Stimulated activated naive CD8-positive, alpha-beta T cell treated with anti-CD3 and anti-CD28 coated beads, Interleukin-15, amount 100 ng/mL, for 72 hours (primary cell): ENCODE results near the gene SRSF10.

Experiments used
- ATAC-seq: fragments of 150-1000 bp; cut with Tn5 transposase; 2 replicates; pipeline ENCODE4 v1.10.0; 2021; ENCODE audit warnings: mild to moderate bottlenecking, moderate library complexity
- DNase-seq, 2 donors: peaks; one replicate each; pipeline ENCODE4 v3.0.0; 2021 to 2022
- H3K27ac Mint-ChIP-seq, 2 donors: one replicate each; pipeline ENCODE4 v1.8.0; 2022; ENCODE audit warnings: mild to moderate bottlenecking in 2 of 2, mixed read lengths in 2 of 2, moderate library complexity in 2 of 2
- H3K27me3 Mint-ChIP-seq: one replicate; pipeline ENCODE4 v1.8.0; 2022; ENCODE audit warnings: mixed read lengths
- H3K4me1 Mint-ChIP-seq: one replicate; pipeline ENCODE4 v1.8.0; 2022; ENCODE audit warnings: mild to moderate bottlenecking, mixed read lengths
- H3K4me3 Mint-ChIP-seq, 2 donors: one replicate each; pipeline ENCODE4 v1.8.0; 2022; ENCODE audit warnings: mild to moderate bottlenecking in 2 of 2, mixed read lengths in 2 of 2, moderate library complexity in 1 of 2
- H3K9me3 Mint-ChIP-seq, 2 donors: one replicate each; pipeline ENCODE4 v1.8.0; 2022; ENCODE audit warnings: mixed read lengths in 2 of 2

SRSF10 gene

GRCh38 chr1:23936481-23937176 lies 43.5 kb downstream of the SRSF10 start:
- no peak overlapping the region for H3K4me3 Mint-ChIP-seq
- no peak overlapping the region for H3K27ac Mint-ChIP-seq
- no peaks in the 10 kb centered on the region for H3K9me3 Mint-ChIP-seq
- DNase-seq (no peak), ATAC-seq (no peak)
- no peaks in the 10 kb centered on the region for H3K4me1 Mint-ChIP-seq
- H3K27me3 Mint-ChIP-seq = no peaks in the 10 kb centered on the region

GRCh38 chr1:23931491-23931880 lies 48.6 kb downstream of the SRSF10 start:
- H3K27ac Mint-ChIP-seq = no peak overlapping the region
- DNase-seq (no peak), ATAC-seq (no peak)
- no peaks in the 10 kb centered on the region for H3K27me3 Mint-ChIP-seq
- H3K4me1 Mint-ChIP-seq = no peaks in the 10 kb centered on the region
- no peak overlapping the region for H3K4me3 Mint-ChIP-seq
- H3K9me3 Mint-ChIP-seq = no peaks in the 10 kb centered on the region

DNA sequence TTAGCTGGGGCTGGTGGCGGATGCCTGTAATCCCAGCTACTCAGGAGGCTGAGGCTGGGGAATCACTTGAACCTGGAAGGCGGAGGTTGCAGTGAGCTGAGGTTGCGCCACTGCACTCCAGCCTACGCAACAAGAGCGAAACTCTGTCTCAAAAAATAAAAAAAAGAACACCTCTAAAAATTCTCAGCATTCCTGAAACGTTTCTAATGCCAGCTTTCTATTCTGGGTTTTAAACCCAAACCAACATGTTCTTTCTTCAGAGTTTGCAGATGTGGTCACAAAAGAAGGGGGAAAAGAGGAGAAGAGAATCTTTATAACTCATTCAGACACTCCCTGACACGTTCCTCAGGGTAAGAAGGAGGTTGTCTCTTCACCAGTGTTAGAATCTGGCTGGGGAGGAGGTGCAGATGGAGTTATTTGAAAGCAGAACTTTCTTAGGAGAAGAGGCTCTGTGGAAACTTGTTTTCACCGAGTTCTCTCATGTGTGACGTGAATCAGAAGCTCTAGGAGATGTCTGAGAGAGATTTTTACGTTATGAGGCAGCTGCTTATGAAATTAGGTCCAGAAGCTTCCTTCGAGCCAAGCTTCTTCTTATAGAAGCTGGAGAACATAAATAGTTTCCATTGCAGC lies 49.2 kb downstream of the SRSF10 start:
- H3K4me1 Mint-ChIP-seq = no peaks in the 10 kb centered on the region
- H3K27ac Mint-ChIP-seq = no peak overlapping the region
- no peak for ATAC-seq
- DNase-seq = no peak
- H3K4me3 Mint-ChIP-seq = no peak overlapping the region
- no peaks in the 10 kb centered on the region for H3K27me3 Mint-ChIP-seq
- H3K9me3 Mint-ChIP-seq = no peaks in the 10 kb centered on the region

DNA sequence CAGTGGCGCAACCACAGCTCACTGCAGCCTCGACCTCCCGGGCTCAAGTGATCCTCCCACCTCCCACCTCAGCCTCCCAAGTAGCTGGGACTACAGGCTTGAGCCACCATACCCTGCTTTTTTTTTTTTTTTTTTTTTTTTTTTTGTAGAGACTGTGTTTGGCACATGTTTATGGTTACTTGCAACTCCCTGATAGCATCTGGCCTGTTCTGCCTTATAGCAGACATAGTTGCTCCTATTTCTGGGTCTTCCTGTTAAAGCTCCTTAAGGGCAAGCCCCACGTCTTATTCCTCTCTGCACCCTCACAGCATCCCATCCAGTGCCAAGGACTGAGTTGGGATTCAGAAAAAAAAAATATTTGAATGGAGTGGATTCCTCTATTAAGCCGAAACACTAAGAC lies 49.9 kb downstream of the SRSF10 start:
- Mint-ChIP-seq H3K27me3 (no peaks in the 10 kb centered on the region), H3K9me3 (no peaks in the 10 kb centered on the region), H3K4me1 (no peaks in the 10 kb centered on the region), H3K27ac (peak overlapping the region in 1 of 2 donors; percentile 20), H3K4me3 (no peak overlapping the region)
- DNase-seq (no peak), ATAC-seq (no peak)

GRCh38 chr1:23928789-23929188 lies 51.3 kb downstream of the SRSF10 start:
- H3K27me3 Mint-ChIP-seq = no peaks in the 10 kb centered on the region
- no peak overlapping the region for H3K27ac Mint-ChIP-seq
- ATAC-seq = no peak
- H3K4me1 Mint-ChIP-seq = no peaks in the 10 kb centered on the region
- H3K4me3 Mint-ChIP-seq = no peak overlapping the region
- DNase-seq = no peak
- H3K9me3 Mint-ChIP-seq = no peaks in the 10 kb centered on the region

DNA sequence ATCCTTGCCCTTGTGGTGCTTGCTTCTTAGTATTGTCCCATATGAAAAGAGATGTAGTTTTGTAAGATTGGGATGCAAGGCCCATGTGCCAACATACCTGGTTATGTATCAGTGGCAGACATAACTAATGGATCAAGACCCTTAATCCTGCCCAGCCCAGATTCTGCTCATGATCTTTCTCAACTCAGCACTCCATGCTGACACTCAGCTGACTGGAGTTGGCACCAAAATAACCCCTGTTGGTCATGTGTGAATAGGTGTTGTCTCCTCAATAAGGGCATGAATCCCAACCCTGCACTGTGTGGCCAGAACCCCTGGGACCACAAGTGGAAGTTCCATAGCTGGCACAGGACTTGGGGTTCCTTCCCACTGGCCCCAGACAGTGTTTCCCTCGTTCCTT lies 53.0 kb downstream of the SRSF10 start:
- Mint-ChIP-seq H3K4me3 (no peak overlapping the region), H3K9me3 (no peaks in the 10 kb centered on the region), H3K27me3 (no peaks in the 10 kb centered on the region), H3K4me1 (no peaks in the 10 kb centered on the region), H3K27ac (no peak overlapping the region)
- DNase-seq (no peak), ATAC-seq (no peak)

DNA sequence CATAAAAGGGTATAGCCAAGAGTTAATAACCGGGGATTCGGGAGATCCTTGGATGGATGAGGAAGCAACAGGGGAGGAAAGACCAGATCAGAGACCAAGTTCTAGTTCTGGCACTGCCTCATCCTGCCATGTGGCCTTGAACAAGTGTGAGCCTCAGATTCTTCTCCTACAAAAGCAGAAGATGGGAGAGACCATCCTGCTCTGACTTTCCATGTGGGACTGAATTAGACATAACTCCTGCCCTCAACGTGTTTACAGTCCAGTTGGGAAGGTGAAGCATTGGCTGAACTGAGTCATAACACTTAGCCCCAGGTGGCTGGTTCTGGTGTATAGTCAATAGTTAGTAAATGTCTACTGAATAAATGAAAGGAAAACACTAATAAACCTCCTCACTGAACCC lies 54.8 kb downstream of the SRSF10 start:
- Mint-ChIP-seq H3K4me1 (no peaks in the 10 kb centered on the region), H3K27ac (no peak overlapping the region)
- ATAC-seq = no peak

DNA sequence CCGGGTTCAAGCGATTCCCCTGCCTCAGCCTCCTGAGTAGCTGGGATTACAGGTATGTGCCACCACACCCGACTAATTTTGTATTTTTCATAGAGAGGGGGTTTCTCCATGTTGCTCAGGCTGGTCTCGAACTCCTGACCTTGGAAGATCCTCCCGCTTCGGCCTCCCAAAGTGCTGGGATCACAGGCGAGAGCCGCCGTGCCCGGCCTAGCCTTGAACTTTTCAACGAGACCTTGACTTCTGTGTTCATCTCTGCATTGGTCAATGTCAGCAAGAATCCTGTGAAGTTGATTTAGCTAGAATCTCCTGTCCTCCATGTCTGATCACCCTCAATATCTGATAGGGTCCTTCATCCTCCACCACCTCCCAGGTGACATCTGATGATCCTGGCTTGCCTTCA lies 55.5 kb downstream of the SRSF10 start:
- DNase-seq (no peak), ATAC-seq (no peak)
- no peaks in the 10 kb centered on the region for H3K9me3 Mint-ChIP-seq
- no peak overlapping the region for H3K4me3 Mint-ChIP-seq
- H3K4me1 Mint-ChIP-seq = peaks cover 4% of the 10 kb centered on the region
- no peaks in the 10 kb centered on the region for H3K27me3 Mint-ChIP-seq
- H3K27ac Mint-ChIP-seq = no peak overlapping the region

More for the DNA sequence above, 54.8 kb downstream of the SRSF10 start:
- no peak for DNase-seq
- no peaks in the 10 kb centered on the region for H3K27me3 Mint-ChIP-seq
- no peaks in the 10 kb centered on the region for H3K9me3 Mint-ChIP-seq
- no peak overlapping the region for H3K4me3 Mint-ChIP-seq

GRCh38 chr1:23923592-23924499 lies 56.3 kb downstream of the SRSF10 start:
- Mint-ChIP-seq H3K4me1 (peaks cover 5% of the 10 kb centered on the region), H3K27me3 (no peaks in the 10 kb centered on the region), H3K4me3 (no peak overlapping the region), H3K27ac (no peak overlapping the region), H3K9me3 (no peaks in the 10 kb centered on the region)
- no peak for DNase-seq
- no peak for ATAC-seq

- ATAC-seq = no peak
- peaks cover 5% of the 10 kb centered on the region for H3K4me1 Mint-ChIP-seq
- no peaks in the 10 kb centered on the region for H3K9me3 Mint-ChIP-seq
- H3K4me3 Mint-ChIP-seq = no peak overlapping the region
- H3K27ac Mint-ChIP-seq = no peak overlapping the region
- H3K27me3 Mint-ChIP-seq = no peaks in the 10 kb centered on the region
- DNase-seq = no peak
Observed at GRCh38 chr1:23922321-23922943, 57.7 kb downstream of the SRSF10 start.

DNA sequence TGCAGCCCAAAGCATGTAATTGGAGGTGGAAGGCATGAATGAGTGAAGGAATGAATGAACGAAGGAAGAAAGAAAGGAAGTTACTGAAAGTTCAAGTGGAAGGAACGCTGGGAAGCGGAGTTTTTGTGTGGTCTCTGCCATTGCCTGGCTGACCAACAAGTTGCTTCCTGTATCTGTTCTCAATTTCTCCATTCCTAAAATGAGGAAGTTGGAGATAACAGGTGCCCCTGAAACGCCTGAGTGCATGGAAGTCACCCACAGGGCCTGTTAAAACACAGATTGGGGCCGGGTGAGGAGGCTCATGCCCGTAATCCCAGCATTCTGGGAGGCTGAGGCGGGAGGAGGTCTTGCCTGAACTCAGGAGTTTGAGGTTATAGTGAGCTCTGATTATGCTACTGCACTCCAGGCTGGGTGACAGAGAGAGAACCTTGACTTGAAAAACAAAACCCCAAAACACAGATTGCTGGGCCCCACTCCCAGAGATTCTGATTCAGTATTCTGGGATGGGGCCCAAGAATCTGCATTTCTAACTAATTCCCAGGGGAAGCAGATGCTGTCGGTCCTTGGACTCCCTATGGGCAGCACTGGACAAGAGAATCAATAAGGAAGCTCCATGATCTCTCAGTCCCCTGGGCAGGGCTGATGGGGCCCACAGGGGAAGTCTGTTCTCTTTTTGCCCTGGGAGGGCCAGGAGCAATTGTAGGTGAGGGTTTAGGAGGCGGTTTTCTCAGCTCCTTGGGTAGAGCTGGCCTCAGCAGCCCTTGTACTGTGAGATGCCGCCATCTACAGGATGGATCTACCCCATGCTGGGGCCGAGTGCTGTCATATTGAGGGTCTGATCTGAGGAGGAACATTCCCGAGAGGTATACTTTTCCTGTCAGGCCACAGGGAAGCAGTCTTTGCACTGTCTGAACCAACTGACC lies 63.7 kb downstream of the SRSF10 start:
- H3K4me3 Mint-ChIP-seq = no peak overlapping the region
- H3K9me3 Mint-ChIP-seq = no peaks in the 10 kb centered on the region
- H3K4me1 Mint-ChIP-seq = peaks cover 54% of the 10 kb centered on the region
- DNase-seq (peak; percentile 69 to 77), ATAC-seq (peak; percentile 99)
- H3K27ac Mint-ChIP-seq = no peak overlapping the region
- H3K27me3 Mint-ChIP-seq = no peaks in the 10 kb centered on the region

GRCh38 chr1:23915466-23915865 lies 64.7 kb downstream of the SRSF10 start:
- ATAC-seq (no peak), DNase-seq (no peak)
- no peak overlapping the region for H3K4me3 Mint-ChIP-seq
- no peaks in the 10 kb centered on the region for H3K9me3 Mint-ChIP-seq
- no peaks in the 10 kb centered on the region for H3K27me3 Mint-ChIP-seq
- H3K4me1 Mint-ChIP-seq = peaks cover 64% of the 10 kb centered on the region
- no peak overlapping the region for H3K27ac Mint-ChIP-seq

DNA sequence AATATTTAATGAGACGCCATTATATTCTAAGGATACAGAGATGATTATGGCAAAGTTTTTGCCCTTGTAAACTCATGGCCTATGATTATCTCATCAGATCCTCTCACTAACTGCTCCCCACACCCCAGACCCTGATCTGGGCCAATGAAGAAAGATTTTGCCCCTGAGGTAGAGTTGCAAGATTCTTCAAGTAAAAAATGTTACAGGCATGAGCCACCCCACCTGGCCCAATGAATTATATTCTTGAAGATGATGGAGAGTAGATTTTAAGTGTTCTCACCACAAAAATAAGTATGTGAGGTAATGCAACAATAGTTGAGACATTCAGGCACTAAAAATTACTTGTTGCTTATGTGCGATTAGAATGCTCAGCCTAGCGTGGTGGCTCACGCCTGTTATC lies 65.2 kb downstream of the SRSF10 start:
- no peaks in the 10 kb centered on the region for H3K9me3 Mint-ChIP-seq
- H3K27me3 Mint-ChIP-seq = no peaks in the 10 kb centered on the region
- DNase-seq (no peak), ATAC-seq (no peak)
- no peak overlapping the region for H3K27ac Mint-ChIP-seq
- peaks cover 68% of the 10 kb centered on the region for H3K4me1 Mint-ChIP-seq
- no peak overlapping the region for H3K4me3 Mint-ChIP-seq
